GM12891 (cell line): ENCODE results near the gene MCTP2.

Experiments used
- PAX5 ChIP-seq: IDR thresholded peaks from 2 replicates; pipeline ENCODE4 v1.6.1; 2011; ENCODE audit warnings: low read length, moderate library complexity, mild to moderate bottlenecking; ENCODE audit not compliant: insufficient read depth, severe bottlenecking
- POLR2A ChIP-seq: IDR thresholded peaks from 2 replicates; pipeline ENCODE4 v1.6.1; 2011; ENCODE audit warnings: low read depth, low read length, control low read depth
- POLR2AphosphoS5 ChIP-seq: IDR thresholded peaks from 2 replicates; pipeline ENCODE4 v1.6.1; 2011; ENCODE audit warnings: low read depth, low read length, control low read depth
- POU2F2 ChIP-seq: IDR thresholded peaks from 2 replicates; pipeline ENCODE4 v1.6.1; 2011; ENCODE audit warnings: low read depth, mild to moderate bottlenecking, control low read depth, low read length, moderate library complexity
- SPI1 ChIP-seq: IDR thresholded peaks from 2 replicates; pipeline ENCODE4 v1.6.1; 2011; ENCODE audit warnings: low read depth, low read length, control low read depth
- TAF1 ChIP-seq: IDR thresholded peaks from 2 replicates; pipeline ENCODE4 v1.6.1; 2011; ENCODE audit warnings: low read depth, low read length, control low read depth

GRCh38 chr15:94324835-94325767 lies 93.7 kb downstream of the MCTP2 start:
- TF ChIP-seq TAF1, result no peak
- TF ChIP-seq POLR2AphosphoS5, result no peak
- no peak for TF ChIP-seq POLR2A
- no peak for TF ChIP-seq POU2F2
- no peak for TF ChIP-seq SPI1
- TF ChIP-seq PAX5, result no peak
